ENCODE results near the gene RDX. TPM values are rescaled to one million over a fixed set of nuclear protein-coding genes. Genes with fewer than 3 reads are reported as not detected.
"Not testable (repeated sequence)": the region's sequence is repeated elsewhere in the genome, so short reads cannot be mapped to it uniquely, and the experiment has no call there.

RDX gene
- total and polyA plus RNA-seq, 2 of the 8 experiments (the other 6 are each of a cell fraction or from before 2014, with no cell fraction given), result 27.4 to 100 TPM

DNA sequence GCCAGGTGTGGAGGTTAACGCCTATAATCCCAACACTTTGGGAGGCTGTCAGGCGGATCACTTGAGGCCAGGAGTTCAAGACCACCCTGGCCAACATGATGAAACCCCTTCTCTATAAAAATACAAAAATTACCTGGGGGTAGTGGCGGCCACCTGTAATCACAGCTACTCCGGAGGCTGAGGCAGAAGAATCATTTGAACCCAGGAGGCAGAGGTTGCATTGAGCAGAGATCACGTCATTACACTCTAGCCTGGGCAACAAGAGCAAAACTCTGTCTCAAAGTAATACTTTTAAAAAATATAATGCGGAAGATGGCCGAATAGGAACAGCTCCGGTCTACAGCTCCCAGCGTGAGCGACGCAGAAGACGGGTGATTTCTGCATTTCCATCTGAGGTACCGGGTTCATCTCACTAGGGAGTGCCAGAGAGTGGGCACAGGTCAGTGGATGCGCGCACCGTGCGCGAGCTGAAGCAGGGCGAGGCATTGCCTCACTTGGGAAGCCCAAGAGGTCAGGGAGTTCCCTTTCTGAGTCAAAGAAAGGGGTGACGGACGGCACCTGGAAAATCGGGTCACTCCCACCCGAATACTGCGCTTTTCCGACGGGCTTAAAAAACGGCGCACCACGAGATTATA, 87.6 kb downstream of the RDX start:
- H3K18ac ChIP-seq (ENCODE audit: extremely low read depth, low read length); H3K79me2 ChIP-seq (ENCODE audit: control insufficient read depth in 1 of 2, insufficient read depth in 2 of 2, low read length in 2 of 2); H3K79me1 ChIP-seq (ENCODE audit: low read depth, low read length); H4K91ac ChIP-seq (replicated peaks; ENCODE audit: insufficient read length, low read length); H4K20me1 ChIP-seq (replicated peaks in 1 of 2; ENCODE audit: control insufficient read depth in 1 of 2, insufficient read depth in 2 of 2, low read length in 2 of 2); H2BK5ac ChIP-seq (ENCODE audit: low read depth, low read length); H2BK12ac ChIP-seq (ENCODE audit: low read depth, low read length); H3K23me2 ChIP-seq (ENCODE audit: low read depth, low read length); H4K5ac ChIP-seq (ENCODE audit: insufficient read length, low read depth, low read length); H3K4me1 ChIP-seq (replicated peaks in 1 of 4; ENCODE audit: control insufficient read depth in 3 of 4, insufficient read depth in 4 of 4, low read length in 3 of 4); H2BK20ac ChIP-seq (ENCODE audit: low read length); H3K23ac ChIP-seq (ENCODE audit: insufficient read length); H2BK120ac ChIP-seq (replicated peaks; ENCODE audit: low read depth, low read length); H2AK5ac ChIP-seq (ENCODE audit: low read depth, low read length); FAIRE-seq; H3K27me3 ChIP-seq (replicated peaks in 1 of 4; ENCODE audit: control insufficient read depth in 3 of 4, extremely low read depth in 1 of 4, insufficient read depth in 3 of 4, low read length in 3 of 4); H2AFZ ChIP-seq (ENCODE audit: low read length); H3K56ac ChIP-seq (replicated peaks; ENCODE audit: insufficient read length, low read depth, low read length); H2BK15ac ChIP-seq (ENCODE audit: low read length); H4K8ac ChIP-seq (ENCODE audit: extremely low read depth, insufficient read depth, low read length); H3K27ac ChIP-seq (ENCODE audit: low read depth, low read length); H3K9me3 ChIP-seq (ENCODE audit: insufficient read depth in 2 of 2, low read depth in 1 of 2, low read length in 1 of 2); H3K4ac ChIP-seq (replicated peaks; ENCODE audit: insufficient read length, low read depth, low read length); H3K36me3 ChIP-seq (ENCODE audit: control insufficient read depth in 2 of 4, insufficient read depth in 4 of 4, low read length in 3 of 4); H3K14ac ChIP-seq (ENCODE audit: insufficient read length): not testable (repeated sequence)
- Histone ChIP-seq H3K4me2 (ENCODE audit: insufficient read depth in 1 of 2, low read depth in 2 of 2, low read length in 2 of 2) (peak overlapping the region; percentile 58 to 60; a peak in 3 of 4 replicates), H3K4me3 (ENCODE audit: extremely low read depth in 1 of 4, insufficient read depth in 2 of 4, low read depth in 3 of 4, low read length in 4 of 4) (peak overlapping the region; percentile 26 to 46 (median 28); a peak in 3 of 8 replicates), H3K9ac (replicated peaks in 1 of 4; ENCODE audit: extremely low read depth in 1 of 4, low read depth in 3 of 4, low read length in 3 of 4) (peak overlapping the region in 3 of 4 experiments; percentile 8 to 37 (median 13); a peak in 4 of 7 replicates)
- TF ChIP-seq CTCF (IDR thresholded peaks at IDR 0.05; ENCODE audit: control extremely low read depth in 1 of 3, insufficient read depth in 1 of 3, low read depth in 1 of 3, low read length in 3 of 3) (peak in 1 of 3 experiments; percentile 2; a peak in 1 of 4 replicates), MAX (IDR thresholded peaks at IDR 0.05) (peak; percentile 10; the same call in 1 of the 2 replicates), TAF1 (IDR thresholded peaks at IDR 0.05; ENCODE audit: low read depth, low read length) (0 out of 2 replicates have a peak, but pooled peaks have one; percentile 51), TBP (IDR thresholded peaks at IDR 0.05; ENCODE audit: low read depth, low read length) (0 out of 2 replicates have a peak, but pooled peaks have one; percentile 15), RAD21 (IDR thresholded peaks at IDR 0.05 in 1 of 2, conservative IDR thresholded peaks at IDR 0.05 in 1 of 2; ENCODE audit: low read depth in 2 of 2, low read length in 2 of 2) (peak; percentile 6 to 11; a peak in 2 of 4 replicates)
- ChIA-PET POLR2A (ENCODE audit: partially characterized antibody) (interaction anchor here (0.7 to 1.3 kb wide), 4 partner anchors 9 to 1090 kb away, joined by 3 to 4 read pairs (median 3); partner anchors contain the start of genes FDX1 and POU2AF3), CTCF (ENCODE audit: partially characterized antibody) (interaction anchor here (0.6 to 12.7 kb wide), 4 partner anchors 10 to 235 kb away, joined by 3 to 130 read pairs (median 4); partner anchors contain the start of gene FDX1)
- DNase-seq (ENCODE audit: low read depth in 1 of 2, low spot score in 2 of 2), result peak in 1 of 2 experiments; percentile 65
- WGBS, 2 experiments (ENCODE audit: extremely low coverage in 1 of 2, insufficient coverage in 1 of 2, insufficient read length in 1 of 2, insufficient replicate concordance in 2 of 2, low coverage in 1 of 2, low lambda C conversion rate in 2 of 2, missing lambda C conversion rate in 1 of 2), result 35% methylated on average over 22 of the region's 29 CpGs; no CpG with 5 or more reads in 1 of the 2 experiments

Data from H1 (cell line).